NT2/D1 (cell line): Measurements from ENCODE around the gene MAPK7.

ENCODE experiments used
- SUZ12 ChIP-seq: IDR thresholded peaks from 2 replicates; pipeline ENCODE4 v1.6.1; 2011; ENCODE audit not compliant: insufficient read length, insufficient read depth; ENCODE audit errors: extremely low read depth
- YY1 ChIP-seq: IDR thresholded peaks from 2 replicates; pipeline ENCODE4 v1.6.1; 2011; ENCODE audit not compliant: insufficient read length, insufficient read depth
- ZNF274 ChIP-seq: IDR thresholded peaks from 2 replicates; pipeline ENCODE4 v1.6.1; 2011; ENCODE audit warnings: mild to moderate bottlenecking, low read depth, low read length

- TF ChIP-seq YY1 (no peak), SUZ12 (no peak), ZNF274 (no peak)
These were observed 10.1 kb upstream of the MAPK7 start for GRCh38 chr17:19368229-19368628.
